Fibroblast of lung (primary cell): ENCODE data around the gene SEC61B. TPM values are rescaled to one million over a fixed set of nuclear protein-coding genes. Genes with fewer than 3 reads are reported as not detected.

Source experiments
- DNase-seq, 2 donors: peaks; one replicate each; pipeline versions ENCODE4 v3.0.0 to v3.0.0-alpha.2; 2010; ENCODE audit warnings: low read depth in 2 of 2
- H2AFZ ChIP-seq: 2 replicates; pipeline ENCODE4 v1.5.1; 2012; ENCODE audit warnings: low read length, control low read depth, inconsistent platforms
- H3K27ac ChIP-seq: 2 replicates; pipeline ENCODE4 v1.5.1; 2011; ENCODE audit warnings: low read length, control low read depth; ENCODE audit not compliant: insufficient read depth
- H3K27me3 ChIP-seq: 2 replicates; pipeline ENCODE4 v1.5.1; 2011; ENCODE audit warnings: mild to moderate bottlenecking, low read length; ENCODE audit not compliant: control insufficient read depth, insufficient read depth
- H3K36me3 ChIP-seq: 2 replicates; pipeline ENCODE4 v1.5.1; 2011; ENCODE audit warnings: low read length; ENCODE audit not compliant: control insufficient read depth, insufficient read depth
- H3K4me1 ChIP-seq: 2 replicates; pipeline ENCODE4 v1.5.1; 2011; ENCODE audit warnings: low read length; ENCODE audit not compliant: control insufficient read depth, insufficient read depth; ENCODE audit errors: extremely low read depth
- H3K4me2 ChIP-seq: 2 replicates; pipeline ENCODE4 v1.5.1; 2011; ENCODE audit warnings: low read length, control low read depth; ENCODE audit not compliant: insufficient read depth; ENCODE audit errors: extremely low read depth
- H3K4me3 ChIP-seq, 4 experiments: fragments of 200-600 bp in 1 of 4; sonication (generic) in 1 of 4; replicated peaks in 1 of 4; 2 replicates each; pipeline ENCODE4 v1.5.1; 2011 to 2016; ENCODE audit warnings: low read length in 4 of 4, low read depth in 3 of 4, mild to moderate bottlenecking in 3 of 4, control low read depth in 2 of 4, inconsistent platforms in 1 of 4, mixed read lengths in 1 of 4; ENCODE audit not compliant: insufficient read depth in 1 of 4; ENCODE audit errors: control extremely low read depth in 1 of 4
- H3K79me2 ChIP-seq: 2 replicates; pipeline ENCODE4 v1.5.1; 2012; ENCODE audit warnings: mild to moderate bottlenecking, low read length, inconsistent platforms; ENCODE audit not compliant: control insufficient read depth, insufficient read depth
- H3K9ac ChIP-seq: 2 replicates; pipeline ENCODE4 v1.5.1; 2011; ENCODE audit warnings: mild to moderate bottlenecking, low read length, control low read depth; ENCODE audit not compliant: insufficient read depth
- H3K9me3 ChIP-seq: 2 replicates; pipeline ENCODE4 v1.5.1; 2012; ENCODE audit warnings: low read depth, low read length; ENCODE audit not compliant: control insufficient read depth, insufficient read depth
- H4K20me1 ChIP-seq: 2 replicates; pipeline ENCODE4 v1.5.1; 2011; ENCODE audit warnings: low read length; ENCODE audit not compliant: control insufficient read depth, insufficient read depth; ENCODE audit errors: extremely low read depth
- EZH2 ChIP-seq: IDR thresholded peaks from 2 replicates; pipeline ENCODE4 v1.5.1; 2012; ENCODE audit warnings: low read length, control low read depth, mild to moderate bottlenecking; ENCODE audit errors: missing control alignments
- polyA plus RNA-seq, 2 donors: library from polyadenylated mRNA; depleted of rRNA in 1 of 2; stranded (reverse) in 1 of 2; unstranded in 1 of 2; fragments of >200 nt; gene quantifications; 2 replicates each; pipeline ENCODE4 v1.2.1, GENCODE V29; 2011 to 2012; ENCODE audit warnings: missing spikeins in 1 of 2
- total RNA-seq: library from RNA; depleted of rRNA; stranded (reverse); fragments of >200 nt; gene quantifications from 2 replicates; pipeline ENCODE4 v1.2.1, GENCODE V29; 2014
- TF ChIP-seq, protein P1 (sequence below), 2 donors: IDR thresholded peaks in 1 of 2; conservative IDR thresholded peaks in 1 of 2; 1 replicate in 1 of 2; 2 replicates in 1 of 2; pipeline ENCODE4 v1.5.1; 2011 to 2012; ENCODE audit warnings: low read length in 2 of 2, control low read depth in 1 of 2, inconsistent platforms in 1 of 2, low read depth in 1 of 2, mild to moderate bottlenecking in 1 of 2

The SEC61B gene
- total and polyA plus RNA-seq, 2 donors (not counting 1 experiment from before 2014, with no cell fraction given), result 58.8 to 213 TPM

GRCh38 chr9:99249619-99250018 lies 27.5 kb downstream of the SEC61B start:
- Histone ChIP-seq H3K9ac (no peak overlapping the region), H3K27me3 (no peaks in the 10 kb centered on the region), H3K4me3 (no peak overlapping the region), H2AFZ (no peak overlapping the region), H3K4me2 (no peak overlapping the region), H4K20me1 (no peaks in the 10 kb centered on the region), H3K4me1 (no peaks in the 10 kb centered on the region), H3K79me2 (no peaks in the 10 kb centered on the region), H3K27ac (no peak overlapping the region), H3K9me3 (no peaks in the 10 kb centered on the region), H3K36me3 (no peaks in the 10 kb centered on the region)
- peak in 1 of 2 donors; percentile 20 for DNase-seq
- no peak for TF ChIP-seq EZH2

- Histone ChIP-seq H3K9ac (no peak overlapping the region), H4K20me1 (no peaks in the 10 kb centered on the region), H3K4me2 (no peak overlapping the region), H2AFZ (no peak overlapping the region), H3K9me3 (no peaks in the 10 kb centered on the region), H3K27ac (no peak overlapping the region), H3K27me3 (no peaks in the 10 kb centered on the region), H3K79me2 (no peaks in the 10 kb centered on the region), H3K36me3 (no peaks in the 10 kb centered on the region), H3K4me3 (no peak overlapping the region), H3K4me1 (no peaks in the 10 kb centered on the region)
- TF ChIP-seq, protein P1, sequence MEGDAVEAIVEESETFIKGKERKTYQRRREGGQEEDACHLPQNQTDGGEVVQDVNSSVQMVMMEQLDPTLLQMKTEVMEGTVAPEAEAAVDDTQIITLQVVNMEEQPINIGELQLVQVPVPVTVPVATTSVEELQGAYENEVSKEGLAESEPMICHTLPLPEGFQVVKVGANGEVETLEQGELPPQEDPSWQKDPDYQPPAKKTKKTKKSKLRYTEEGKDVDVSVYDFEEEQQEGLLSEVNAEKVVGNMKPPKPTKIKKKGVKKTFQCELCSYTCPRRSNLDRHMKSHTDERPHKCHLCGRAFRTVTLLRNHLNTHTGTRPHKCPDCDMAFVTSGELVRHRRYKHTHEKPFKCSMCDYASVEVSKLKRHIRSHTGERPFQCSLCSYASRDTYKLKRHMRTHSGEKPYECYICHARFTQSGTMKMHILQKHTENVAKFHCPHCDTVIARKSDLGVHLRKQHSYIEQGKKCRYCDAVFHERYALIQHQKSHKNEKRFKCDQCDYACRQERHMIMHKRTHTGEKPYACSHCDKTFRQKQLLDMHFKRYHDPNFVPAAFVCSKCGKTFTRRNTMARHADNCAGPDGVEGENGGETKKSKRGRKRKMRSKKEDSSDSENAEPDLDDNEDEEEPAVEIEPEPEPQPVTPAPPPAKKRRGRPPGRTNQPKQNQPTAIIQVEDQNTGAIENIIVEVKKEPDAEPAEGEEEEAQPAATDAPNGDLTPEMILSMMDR (conservative IDR thresholded peaks at IDR 0.05 in 1 of 2, IDR thresholded peaks at IDR 0.05 in 1 of 2; ENCODE audit: low read depth in 1 of 2, low read length in 2 of 2), result no peak
- TF ChIP-seq EZH2, result no peak
- DNase-seq, result no peak
Observed at GRCh38 chr9:99251157-99251556, 29.1 kb downstream of the SEC61B start.

GRCh38 chr9:99253134-99253533 lies 31.1 kb downstream of the SEC61B start:
- Histone ChIP-seq H3K27me3 (no peaks in the 10 kb centered on the region), H4K20me1 (no peaks in the 10 kb centered on the region), H3K4me1 (no peaks in the 10 kb centered on the region), H3K79me2 (no peaks in the 10 kb centered on the region), H3K36me3 (no peaks in the 10 kb centered on the region), H2AFZ (no peak overlapping the region), H3K27ac (no peak overlapping the region), H3K9ac (no peak overlapping the region), H3K9me3 (no peaks in the 10 kb centered on the region), H3K4me2 (no peak overlapping the region), H3K4me3 (no peak overlapping the region)
- TF ChIP-seq EZH2, result no peak
- TF ChIP-seq, protein P1 (conservative IDR thresholded peaks at IDR 0.05 in 1 of 2, IDR thresholded peaks at IDR 0.05 in 1 of 2; ENCODE audit: low read depth in 1 of 2, low read length in 2 of 2), result no peak
- no peak for DNase-seq
